HG03521 (cell line): ENCODE data around the gene AGBL5.

Experiments used
- ATAC-seq: cut with Tn5 transposase; IDR thresholded peaks from one replicate; pipeline ENCODE4 v1.9.1; 2021; ENCODE audit warnings: mild to moderate bottlenecking, moderate library complexity; ENCODE audit not compliant: unreplicated experiment

Gene AGBL5

DNA sequence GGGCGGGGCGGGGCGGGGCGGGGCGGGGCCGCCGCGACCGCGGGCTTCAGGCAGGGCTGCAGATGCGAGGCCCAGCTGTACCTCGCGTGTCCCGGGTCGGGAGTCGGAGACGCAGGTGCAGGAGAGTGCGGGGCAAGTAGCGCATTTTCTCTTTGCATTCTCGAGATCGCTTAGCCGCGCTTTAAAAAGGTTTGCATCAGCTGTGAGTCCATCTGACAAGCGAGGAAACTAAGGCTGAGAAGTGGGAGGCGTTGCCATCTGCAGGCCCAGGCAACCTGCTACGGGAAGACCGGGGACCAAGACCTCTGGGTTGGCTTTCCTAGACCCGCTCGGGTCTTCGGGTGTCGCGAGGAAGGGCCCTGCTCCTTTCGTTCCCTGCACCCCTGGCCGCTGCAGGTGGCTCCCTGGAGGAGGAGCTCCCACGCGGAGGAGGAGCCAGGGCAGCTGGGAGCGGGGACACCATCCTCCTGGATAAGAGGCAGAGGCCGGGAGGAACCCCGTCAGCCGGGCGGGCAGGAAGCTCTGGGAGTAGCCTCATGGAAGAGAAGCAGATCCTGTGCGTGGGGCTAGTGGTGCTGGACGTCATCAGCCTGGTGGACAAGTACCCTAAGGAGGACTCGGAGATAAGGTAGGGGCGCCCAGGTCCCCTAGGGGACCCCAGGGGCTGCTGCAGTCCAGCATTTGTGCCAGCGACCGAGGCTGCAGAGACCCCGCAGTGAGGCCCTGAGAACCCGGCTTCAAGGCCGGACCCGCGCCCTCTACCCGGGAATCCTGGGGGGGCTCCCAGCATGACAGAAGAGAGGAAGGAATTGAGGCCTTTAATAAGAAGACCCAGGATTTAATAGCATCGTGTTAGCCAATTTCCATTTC lies 35.5 kb downstream of the AGBL5 start, which contains the start of gene KHK:
Gene KHK, plus strand, starts transcription at position 49 of the 870 bp plus-strand sequence. Its CDS starts 488 bp downstream, at position 537.
- ATAC-seq = no peak

- no peak for ATAC-seq
These were observed 36.4 kb downstream of the AGBL5 start for GRCh38 chr2:27087823-27088410.

DNA sequence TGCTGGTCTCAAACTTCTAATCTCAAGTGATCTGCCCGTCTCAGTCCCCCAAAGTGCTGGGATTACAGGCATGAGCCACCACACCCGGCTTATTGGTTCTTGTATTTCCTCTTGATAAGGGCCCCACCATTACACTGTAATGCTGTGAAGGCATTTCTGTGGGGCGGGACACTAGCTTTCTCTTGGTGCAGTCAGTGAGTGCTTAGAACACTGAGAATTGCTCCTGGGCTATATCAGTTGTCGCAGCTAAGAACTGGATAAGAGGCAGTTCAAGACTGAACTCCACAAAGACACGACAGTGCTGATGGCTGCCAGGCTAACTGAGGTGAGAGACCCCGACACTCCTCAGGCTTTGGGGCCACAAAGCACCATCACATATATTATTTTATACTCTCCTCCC lies 37.2 kb downstream of the AGBL5 start:
- ATAC-seq = no peak

GRCh38 chr2:27089111-27089954 lies 37.9 kb downstream of the AGBL5 start:
- ATAC-seq = no peak

- no peak for ATAC-seq
These were observed 40.6 kb downstream of the AGBL5 start for GRCh38 chr2:27091746-27092695.

- ATAC-seq = no peak
These were observed 41.4 kb downstream of the AGBL5 start for GRCh38 chr2:27092696-27093429.

GRCh38 chr2:27093430-27094352 lies 42.2 kb downstream of the AGBL5 start:
- no peak for ATAC-seq

- ATAC-seq = no peak
These were observed 43.0 kb downstream of the AGBL5 start for GRCh38 chr2:27094353-27094984.

DNA sequence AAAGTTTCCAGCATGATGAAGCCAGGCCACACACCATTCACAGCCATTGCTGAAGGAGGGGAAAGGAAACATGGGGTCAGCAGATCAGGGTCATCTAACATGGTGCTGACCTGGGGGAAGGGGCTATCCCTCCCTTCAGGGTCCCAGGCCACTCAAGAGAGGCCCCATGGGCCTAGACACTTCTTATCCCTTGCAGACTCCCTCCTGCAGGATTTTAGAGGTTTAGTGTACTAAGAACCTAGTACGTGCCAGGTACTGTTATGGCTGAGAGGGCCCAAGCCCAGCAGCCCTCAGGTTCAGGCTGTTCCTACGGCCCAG lies 43.9 kb downstream of the AGBL5 start:
- ATAC-seq = no peak

- ATAC-seq = no peak
These were observed 44.5 kb downstream of the AGBL5 start for GRCh38 chr2:27095745-27096651.

DNA sequence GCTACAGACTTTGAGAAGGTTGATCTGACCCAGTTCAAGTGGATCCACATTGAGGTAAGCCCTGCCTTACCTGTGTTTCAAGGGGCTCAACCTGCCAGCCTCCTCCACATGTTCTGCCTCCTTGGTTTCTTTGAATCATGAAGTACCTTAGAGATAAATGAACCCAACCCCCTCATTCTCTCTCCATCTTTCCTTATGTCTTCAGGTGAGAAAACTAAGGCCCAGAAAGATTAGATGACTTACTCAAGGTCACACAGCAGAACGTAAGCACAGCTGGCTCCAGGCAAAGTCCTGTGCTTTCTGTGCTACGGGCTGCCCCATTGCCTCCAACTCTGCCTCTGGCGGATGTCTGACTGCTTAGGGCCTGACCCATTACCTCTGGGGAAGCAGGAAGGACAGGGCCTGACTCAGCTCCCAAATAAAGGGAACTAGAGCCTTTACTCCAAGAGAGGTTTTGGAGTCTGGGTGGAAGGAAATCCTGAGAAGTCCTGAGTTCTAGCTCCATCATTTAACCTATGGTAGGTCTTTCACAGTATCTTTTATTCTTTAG lies 45.4 kb downstream of the AGBL5 start:
- ATAC-seq = no peak

- no peak for ATAC-seq
These were observed 45.9 kb downstream of the AGBL5 start for GRCh38 chr2:27097341-27097740.

DNA sequence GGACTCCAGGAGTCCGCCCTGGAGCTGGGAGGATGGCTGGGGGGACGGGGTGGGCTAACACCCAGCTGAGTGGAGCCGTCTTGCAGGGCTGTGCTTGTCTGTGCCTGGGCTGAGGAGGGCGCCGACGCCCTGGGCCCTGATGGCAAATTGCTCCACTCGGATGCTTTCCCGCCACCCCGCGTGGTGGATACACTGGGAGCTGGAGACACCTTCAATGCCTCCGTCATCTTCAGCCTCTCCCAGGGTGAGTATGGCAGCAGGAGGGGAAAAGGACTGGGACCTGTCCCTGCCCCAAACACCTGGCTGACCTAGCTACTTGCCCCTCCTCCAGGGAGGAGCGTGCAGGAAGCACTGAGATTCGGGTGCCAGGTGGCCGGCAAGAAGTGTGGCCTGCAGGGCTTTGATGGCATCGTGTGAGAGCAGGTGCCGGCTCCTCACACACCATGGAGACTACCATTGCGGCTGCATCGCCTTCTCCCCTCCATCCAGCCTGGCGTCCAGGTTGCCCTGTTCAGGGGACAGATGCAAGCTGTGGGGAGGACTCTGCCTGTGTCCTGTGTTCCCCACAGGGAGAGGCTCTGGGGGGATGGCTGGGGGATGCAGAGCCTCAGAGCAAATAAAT lies 48.0 kb downstream of the AGBL5 start:
- ATAC-seq = no peak

GRCh38 chr2:27100036-27100435 lies 48.6 kb downstream of the AGBL5 start:
- ATAC-seq = no peak

- no peak for ATAC-seq
These were observed 50.9 kb downstream of the AGBL5 start for GRCh38 chr2:27102329-27102728.

DNA sequence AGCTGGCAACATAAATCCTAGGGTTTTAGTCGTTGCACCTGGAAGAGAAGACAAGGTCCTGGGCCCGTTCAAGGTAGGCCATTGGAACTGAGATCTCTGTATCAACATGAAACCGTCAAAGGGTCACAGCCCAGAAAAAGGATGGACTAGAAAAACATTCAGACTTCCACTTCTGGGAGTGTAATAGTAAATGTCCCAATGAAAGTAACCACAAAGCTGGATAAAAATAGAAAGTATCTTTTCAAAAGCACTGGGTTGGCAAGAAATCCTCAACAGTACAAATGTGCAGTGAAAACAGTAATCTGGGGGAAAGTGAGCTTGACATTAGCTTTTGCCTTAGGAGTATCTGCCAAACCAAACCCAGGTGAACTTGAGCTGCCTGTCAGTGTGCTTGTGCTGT lies 54.5 kb downstream of the AGBL5 start:
- no peak for ATAC-seq

GRCh38 chr2:27108221-27108620 lies 56.8 kb downstream of the AGBL5 start:
- no peak for ATAC-seq
